ENCODE measurements around the gene ARID5B. TPM values are rescaled to one million over a fixed set of nuclear protein-coding genes. Genes with fewer than 3 reads are reported as not detected.

The ARID5B gene
- polyA plus RNA-seq, 3 donors, result 1.00 to 2.5 (median 1.5) TPM

DNA sequence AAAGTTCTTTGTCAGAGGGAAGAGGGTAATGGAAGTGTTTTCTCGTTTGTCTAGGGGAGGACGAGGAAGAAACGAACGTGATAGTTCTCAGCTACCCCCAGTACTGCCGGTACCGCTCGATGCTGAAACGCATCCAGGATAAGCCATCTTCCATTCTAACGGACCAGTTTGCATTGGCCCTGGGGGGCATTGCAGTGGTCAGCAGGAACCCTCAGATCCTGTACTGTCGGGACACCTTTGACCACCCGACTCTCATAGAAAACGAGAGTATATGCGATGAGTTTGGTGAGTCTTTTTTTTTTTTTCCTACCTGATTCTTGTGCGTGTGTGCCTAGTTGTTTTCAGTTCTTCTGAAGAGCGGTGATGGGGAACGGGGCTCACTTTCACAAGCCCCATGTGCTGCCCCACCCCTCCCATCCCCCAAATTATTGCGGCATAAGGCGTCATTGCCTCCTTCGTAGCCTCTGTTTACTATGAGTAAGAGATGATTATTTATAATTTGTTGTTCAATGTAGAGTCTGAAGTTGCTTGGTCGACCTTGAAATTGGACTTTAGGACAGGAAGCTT lies 98.6 kb downstream of the ARID5B start:
- H3K9me3 Mint-ChIP-seq, result peaks cover 0 to 3% (median 1%) of the 10 kb centered on the region in 7 donors
- no peak overlapping the region for H3K27ac ChIP-seq (ENCODE audit: low read depth in 1 of 2, low read length in 2 of 2)
- DNase-seq, result no peak
- H3K79me2 ChIP-seq (ENCODE audit: insufficient read depth, low read length), result no peaks in the 10 kb centered on the region
- peak overlapping the region in 2 of 7 donors; percentile 68 to 89 for H3K27ac Mint-ChIP-seq
- H3K4me1 ChIP-seq (ENCODE audit: control insufficient read depth in 1 of 2, insufficient read depth in 2 of 2, low read length in 2 of 2), result peaks cover 0 to 4% of the 10 kb centered on the region in 2 donors
- H3K27me3 ChIP-seq (ENCODE audit: control insufficient read depth in 2 of 2, insufficient read depth in 2 of 2, low read length in 2 of 2), result no peaks in the 10 kb centered on the region
- no peaks in the 10 kb centered on the region for H4K20me1 ChIP-seq (ENCODE audit: insufficient read depth, low read length)
- H3K4me2 ChIP-seq (replicated peaks; ENCODE audit: extremely low read depth, low read length, poor library complexity, severe bottlenecking), result no peak overlapping the region
- H3K4me3 ChIP-seq (replicated peaks in 1 of 3; ENCODE audit: low read depth in 2 of 3, low read length in 3 of 3), result no peak overlapping the region
- peaks cover 32 to 35% of the 10 kb centered on the region in 2 donors for H3K36me3 Mint-ChIP-seq
- intact Hi-C loops (cut with micrococcal nuclease), result no loop called here
- H3K9me3 ChIP-seq (replicated peaks in 1 of 2; ENCODE audit: control insufficient read depth in 1 of 2, insufficient read depth in 1 of 2, low read length in 2 of 2), result peaks cover 0 to 3% of the 10 kb centered on the region in 2 donors
- H2AFZ ChIP-seq (ENCODE audit: insufficient read depth, low read depth, low read length, poor library complexity, severe bottlenecking), result no peak overlapping the region
- H3K36me3 ChIP-seq (replicated peaks in 1 of 2; ENCODE audit: control insufficient read depth in 1 of 2, insufficient read depth in 2 of 2, low read length in 2 of 2), result peaks cover 0 to 12% of the 10 kb centered on the region in 2 donors
- WGBS (ENCODE audit: insufficient coverage), result 98% methylated on average over 9 of the region's 20 CpGs
- no peak overlapping the region for H3K4me3 Mint-ChIP-seq
- no peak overlapping the region for H3K9ac ChIP-seq (ENCODE audit: insufficient read depth, low read length, poor library complexity, severe bottlenecking)
- TF ChIP-seq, protein P1, sequence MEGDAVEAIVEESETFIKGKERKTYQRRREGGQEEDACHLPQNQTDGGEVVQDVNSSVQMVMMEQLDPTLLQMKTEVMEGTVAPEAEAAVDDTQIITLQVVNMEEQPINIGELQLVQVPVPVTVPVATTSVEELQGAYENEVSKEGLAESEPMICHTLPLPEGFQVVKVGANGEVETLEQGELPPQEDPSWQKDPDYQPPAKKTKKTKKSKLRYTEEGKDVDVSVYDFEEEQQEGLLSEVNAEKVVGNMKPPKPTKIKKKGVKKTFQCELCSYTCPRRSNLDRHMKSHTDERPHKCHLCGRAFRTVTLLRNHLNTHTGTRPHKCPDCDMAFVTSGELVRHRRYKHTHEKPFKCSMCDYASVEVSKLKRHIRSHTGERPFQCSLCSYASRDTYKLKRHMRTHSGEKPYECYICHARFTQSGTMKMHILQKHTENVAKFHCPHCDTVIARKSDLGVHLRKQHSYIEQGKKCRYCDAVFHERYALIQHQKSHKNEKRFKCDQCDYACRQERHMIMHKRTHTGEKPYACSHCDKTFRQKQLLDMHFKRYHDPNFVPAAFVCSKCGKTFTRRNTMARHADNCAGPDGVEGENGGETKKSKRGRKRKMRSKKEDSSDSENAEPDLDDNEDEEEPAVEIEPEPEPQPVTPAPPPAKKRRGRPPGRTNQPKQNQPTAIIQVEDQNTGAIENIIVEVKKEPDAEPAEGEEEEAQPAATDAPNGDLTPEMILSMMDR (IDR thresholded peaks at IDR 0.05), result no peak
- H3K4me1 Mint-ChIP-seq, result peaks cover 20% of the 10 kb centered on the region
- H3K27me3 Mint-ChIP-seq (ENCODE audit: low read depth in 3 of 3), result no peaks in the 10 kb centered on the region

- H3K9ac ChIP-seq (ENCODE audit: insufficient read depth, low read length, poor library complexity, severe bottlenecking), result no peak overlapping the region
These were observed 99.2 kb downstream of the ARID5B start for GRCh38 chr10:62000726-62001125.

More at GRCh38 chr10:62000726-62001125, 99.2 kb downstream of the ARID5B start:
- TF ChIP-seq, protein P1 (IDR thresholded peaks at IDR 0.05), result no peak
- H3K36me3 ChIP-seq (replicated peaks in 1 of 2; ENCODE audit: control insufficient read depth in 1 of 2, insufficient read depth in 2 of 2, low read length in 2 of 2), result peaks cover 0 to 12% of the 10 kb centered on the region in 2 donors
- H3K4me3 ChIP-seq (replicated peaks in 1 of 3; ENCODE audit: low read depth in 2 of 3, low read length in 3 of 3), result no peak overlapping the region
- peaks cover 0 to 3% (median 1%) of the 10 kb centered on the region in 7 donors for H3K9me3 Mint-ChIP-seq
- peak overlapping the region in 1 of 7 donors; percentile 29 for H3K27ac Mint-ChIP-seq
- no peak for DNase-seq
- no peak overlapping the region for H2AFZ ChIP-seq (ENCODE audit: insufficient read depth, low read depth, low read length, poor library complexity, severe bottlenecking)
- intact Hi-C loops (cut with micrococcal nuclease), result no loop called here
- H3K36me3 Mint-ChIP-seq, result peaks cover 37 to 38% of the 10 kb centered on the region in 2 donors
- no peak overlapping the region for H3K4me3 Mint-ChIP-seq
- no peak overlapping the region for H3K4me2 ChIP-seq (replicated peaks; ENCODE audit: extremely low read depth, low read length, poor library complexity, severe bottlenecking)
- H3K4me1 Mint-ChIP-seq, result peaks cover 24% of the 10 kb centered on the region
- H4K20me1 ChIP-seq (ENCODE audit: insufficient read depth, low read length), result no peaks in the 10 kb centered on the region
- H3K27ac ChIP-seq (ENCODE audit: low read depth in 1 of 2, low read length in 2 of 2), result no peak overlapping the region
- no peaks in the 10 kb centered on the region for H3K79me2 ChIP-seq (ENCODE audit: insufficient read depth, low read length)
- no peaks in the 10 kb centered on the region for H3K27me3 Mint-ChIP-seq (ENCODE audit: low read depth in 3 of 3)
- peaks cover 0 to 4% of the 10 kb centered on the region in 2 donors for H3K4me1 ChIP-seq (ENCODE audit: control insufficient read depth in 1 of 2, insufficient read depth in 2 of 2, low read length in 2 of 2)
- H3K9me3 ChIP-seq (replicated peaks in 1 of 2; ENCODE audit: control insufficient read depth in 1 of 2, insufficient read depth in 1 of 2, low read length in 2 of 2), result peaks cover 0 to 3% of the 10 kb centered on the region in 2 donors
- H3K27me3 ChIP-seq (ENCODE audit: control insufficient read depth in 2 of 2, insufficient read depth in 2 of 2, low read length in 2 of 2), result no peaks in the 10 kb centered on the region
- WGBS (ENCODE audit: insufficient coverage), result no CpG with 5 or more reads among the region's 7 CpGs
